ENCODE data around the gene CFDP1.

Gene CFDP1

GRCh38 chr16:75256059-75256571 is 177.2 kb downstream of the CFDP1 start:
- H3K27ac ChIP-seq (ENCODE audit: low read length), result no peak overlapping the region
- H3K9ac ChIP-seq (ENCODE audit: low read depth, low read length), result peak overlapping the region; percentile 39; the same call in 1 of the 2 replicates

GRCh38 chr16:75254359-75254837 is 178.9 kb downstream of the CFDP1 start:
- H3K27me3 ChIP-seq (ENCODE audit: insufficient read depth, low read length), result no peaks in the 10 kb centered on the region
- peaks cover 55% of the 10 kb centered on the region for H3K4me1 ChIP-seq (ENCODE audit: insufficient read depth, low read length)
- no peaks in the 10 kb centered on the region for H3K36me3 ChIP-seq (ENCODE audit: insufficient read depth, low read depth, low read length)
- H3K4me3 ChIP-seq (ENCODE audit: low read length), result peak overlapping the region; percentile 36; the same call in 1 of the 2 replicates
- peak overlapping the region; percentile 82 for H3K27ac ChIP-seq (ENCODE audit: low read length)
- H3K9ac ChIP-seq (ENCODE audit: low read depth, low read length), result peak overlapping the region; percentile 81; the same call in 1 of the 2 replicates
- H3K9me3 ChIP-seq (ENCODE audit: insufficient read depth, low read depth, low read length), result no peaks in the 10 kb centered on the region

More at GRCh38 chr16:75256059-75256571, 177.2 kb downstream of the CFDP1 start:
- Histone ChIP-seq H3K4me1 (ENCODE audit: insufficient read depth, low read length) (peaks cover 50% of the 10 kb centered on the region), H3K9me3 (ENCODE audit: insufficient read depth, low read depth, low read length) (no peaks in the 10 kb centered on the region), H3K4me3 (ENCODE audit: low read length) (no peak overlapping the region), H3K27me3 (ENCODE audit: insufficient read depth, low read length) (no peaks in the 10 kb centered on the region), H3K36me3 (ENCODE audit: insufficient read depth, low read depth, low read length) (no peaks in the 10 kb centered on the region)

- Histone ChIP-seq H3K27ac (ENCODE audit: low read length) (peak overlapping the region; percentile 97), H3K4me3 (ENCODE audit: low read length) (peak overlapping the region; percentile 36; the same call in 1 of the 2 replicates), H3K9ac (ENCODE audit: low read depth, low read length) (peak overlapping the region; percentile 81; the same call in 1 of the 2 replicates), H3K9me3 (ENCODE audit: insufficient read depth, low read depth, low read length) (no peaks in the 10 kb centered on the region), H3K4me1 (ENCODE audit: insufficient read depth, low read length) (peaks cover 57% of the 10 kb centered on the region), H3K36me3 (ENCODE audit: insufficient read depth, low read depth, low read length) (no peaks in the 10 kb centered on the region), H3K27me3 (ENCODE audit: insufficient read depth, low read length) (no peaks in the 10 kb centered on the region)
These were observed 180.1 kb downstream of the CFDP1 start for GRCh38 chr16:75252946-75253911.

- peaks cover 63% of the 10 kb centered on the region for H3K4me1 ChIP-seq (ENCODE audit: insufficient read depth, low read length)
- no peaks in the 10 kb centered on the region for H3K27me3 ChIP-seq (ENCODE audit: insufficient read depth, low read length)
- no peaks in the 10 kb centered on the region for H3K9me3 ChIP-seq (ENCODE audit: insufficient read depth, low read depth, low read length)
- no peaks in the 10 kb centered on the region for H3K36me3 ChIP-seq (ENCODE audit: insufficient read depth, low read depth, low read length)
- H3K4me3 ChIP-seq (ENCODE audit: low read length), result peak overlapping the region; percentile 59
- peak overlapping the region; percentile 97 for H3K27ac ChIP-seq (ENCODE audit: low read length)
- H3K9ac ChIP-seq (ENCODE audit: low read depth, low read length), result peak overlapping the region; percentile 72; the same call in 1 of the 2 replicates
These were observed 181.0 kb downstream of the CFDP1 start for GRCh38 chr16:75252049-75252864.

- Histone ChIP-seq H3K27me3 (ENCODE audit: insufficient read depth, low read length) (no peaks in the 10 kb centered on the region), H3K27ac (ENCODE audit: low read length) (peak within 1 kb of the TSS; percentile 97), H3K9ac (ENCODE audit: low read depth, low read length) (peak within 1 kb of the TSS; percentile 75; the same call in 1 of the 2 replicates), H3K36me3 (ENCODE audit: insufficient read depth, low read depth, low read length) (no peaks in the 10 kb centered on the region), H3K9me3 (ENCODE audit: insufficient read depth, low read depth, low read length) (no peaks in the 10 kb centered on the region), H3K4me3 (ENCODE audit: low read length) (peak within 1 kb of the TSS; percentile 83), H3K4me1 (ENCODE audit: insufficient read depth, low read length) (peaks cover 63% of the 10 kb centered on the region)
These were observed 181.8 kb downstream of the CFDP1 start, which contains the start of gene BCAR1 for GRCh38 chr16:75251280-75252048. TSS of gene BCAR1 (minus strand) at chr16:75251624. CDS start at chr16:75251482, 142 bp downstream.

- no peaks in the 10 kb centered on the region for H3K36me3 ChIP-seq (ENCODE audit: insufficient read depth, low read depth, low read length)
- no peaks in the 10 kb centered on the region for H3K27me3 ChIP-seq (ENCODE audit: insufficient read depth, low read length)
- no peak overlapping the region for H3K27ac ChIP-seq (ENCODE audit: low read length)
- peak overlapping the region; percentile 83 for H3K4me3 ChIP-seq (ENCODE audit: low read length)
- H3K9me3 ChIP-seq (ENCODE audit: insufficient read depth, low read depth, low read length), result no peaks in the 10 kb centered on the region
- H3K4me1 ChIP-seq (ENCODE audit: insufficient read depth, low read length), result peaks cover 64% of the 10 kb centered on the region
- H3K9ac ChIP-seq (ENCODE audit: low read depth, low read length), result peak overlapping the region; percentile 75; the same call in 1 of the 2 replicates
These were observed 182.5 kb downstream of the CFDP1 start for GRCh38 chr16:75250809-75251279.

GRCh38 chr16:75250089-75250808 is 183.1 kb downstream of the CFDP1 start:
- H3K4me3 ChIP-seq (ENCODE audit: low read length), result peak overlapping the region; percentile 83

GRCh38 chr16:75249441-75249840 is 183.9 kb downstream of the CFDP1 start:
- Histone ChIP-seq H3K27ac (ENCODE audit: low read length) (no peak overlapping the region), H3K36me3 (ENCODE audit: insufficient read depth, low read depth, low read length) (no peaks in the 10 kb centered on the region), H3K4me1 (ENCODE audit: insufficient read depth, low read length) (peaks cover 68% of the 10 kb centered on the region), H3K27me3 (ENCODE audit: insufficient read depth, low read length) (no peaks in the 10 kb centered on the region), H3K4me3 (ENCODE audit: low read length) (peak overlapping the region; percentile 83; the same call in 1 of the 2 replicates), H3K9ac (ENCODE audit: low read depth, low read length) (peak overlapping the region; percentile 15; the same call in 1 of the 2 replicates), H3K9me3 (ENCODE audit: insufficient read depth, low read depth, low read length) (no peaks in the 10 kb centered on the region)

More at GRCh38 chr16:75250089-75250808, 183.1 kb downstream of the CFDP1 start:
- Histone ChIP-seq H3K9me3 (ENCODE audit: insufficient read depth, low read depth, low read length) (no peaks in the 10 kb centered on the region), H3K4me1 (ENCODE audit: insufficient read depth, low read length) (peaks cover 68% of the 10 kb centered on the region), H3K36me3 (ENCODE audit: insufficient read depth, low read depth, low read length) (no peaks in the 10 kb centered on the region), H3K9ac (ENCODE audit: low read depth, low read length) (peak overlapping the region; percentile 75; the same call in 1 of the 2 replicates), H3K27me3 (ENCODE audit: insufficient read depth, low read length) (no peaks in the 10 kb centered on the region), H3K27ac (ENCODE audit: low read length) (no peak overlapping the region)

GRCh38 chr16:75248536-75249380 is 184.5 kb downstream of the CFDP1 start:
- Histone ChIP-seq H3K4me3 (ENCODE audit: low read length) (peak overlapping the region; percentile 83; the same call in 1 of the 2 replicates), H3K9me3 (ENCODE audit: insufficient read depth, low read depth, low read length) (no peaks in the 10 kb centered on the region), H3K27me3 (ENCODE audit: insufficient read depth, low read length) (no peaks in the 10 kb centered on the region), H3K27ac (ENCODE audit: low read length) (no peak overlapping the region), H3K9ac (ENCODE audit: low read depth, low read length) (peak overlapping the region; percentile 15; the same call in 1 of the 2 replicates), H3K4me1 (ENCODE audit: insufficient read depth, low read length) (peaks cover 63% of the 10 kb centered on the region), H3K36me3 (ENCODE audit: insufficient read depth, low read depth, low read length) (peaks cover 2% of the 10 kb centered on the region; the same call in 1 of the 2 replicates)

Measured in iPS-20b (cell line).